HepG2 (cell line): ENCODE data around the gene OST4. TPM values are rescaled to one million over a fixed set of nuclear protein-coding genes. Genes with fewer than 3 reads are reported as not detected.

Source experiments
- AKAP8 ChIP-seq: sonication (generic); formaldehyde crosslinking; IDR thresholded peaks from 2 replicates; pipeline ENCODE4 v1.5.1; 2020; ENCODE audit warnings: mild to moderate bottlenecking, missing genetic modification reagents
- HNRNPL ChIP-seq: fragments of 200-400 bp; formaldehyde crosslinking; IDR thresholded peaks from 2 replicates; pipeline ENCODE4 v1.6.1; 2017; ENCODE audit warnings: mild to moderate bottlenecking, low read depth, low read length
- HOXA3 ChIP-seq: sonication (generic); formaldehyde crosslinking; IDR thresholded peaks from 2 replicates; pipeline ENCODE4 v1.5.0; 2020; ENCODE audit warnings: missing genetic modification reagents
- MED13 ChIP-seq: sonication (generic); formaldehyde crosslinking; IDR thresholded peaks from 2 replicates; pipeline ENCODE4 v1.5.0; 2020; ENCODE audit warnings: missing genetic modification reagents
- NFIC ChIP-seq: IDR thresholded peaks from 2 replicates; pipeline ENCODE4 v1.6.1; 2012; ENCODE audit warnings: mild to moderate bottlenecking, low read length, inconsistent platforms
- POGZ ChIP-seq: sonication (generic); formaldehyde crosslinking; IDR thresholded peaks from 2 replicates; pipeline ENCODE4 v1.4.0; 2020; ENCODE audit warnings: mild to moderate bottlenecking, missing genetic modification reagents
- RFXANK ChIP-seq: IDR thresholded peaks from 2 replicates; pipeline ENCODE4 v1.6.1; 2016
- SP1 ChIP-seq, 2 experiments: fragments of 450-650 bp in 1 of 2; sonication (generic) in 1 of 2; formaldehyde crosslinking in 1 of 2; IDR thresholded peaks; 2 replicates each; pipeline versions ENCODE4 v1.4.0 to v1.6.1; 2016 to 2020; ENCODE audit warnings: missing genetic modification reagents in 1 of 2
- SP5 ChIP-seq: IDR thresholded peaks from 2 replicates; pipeline ENCODE4 v1.6.1; 2016; ENCODE audit warnings: low read depth, borderline replicate concordance
- TRIM24 ChIP-seq: sonication (generic); formaldehyde crosslinking; IDR thresholded peaks from 2 replicates; pipeline ENCODE4 v1.8.0; 2022; ENCODE audit warnings: mild to moderate bottlenecking, missing genetic modification reagents
- ZBTB20 ChIP-seq: sonication (generic); formaldehyde crosslinking; IDR thresholded peaks from 2 replicates; pipeline ENCODE4 v1.8.1; 2023; ENCODE audit warnings: missing genetic modification reagents, low read depth, mild to moderate bottlenecking, borderline replicate concordance
- ZNF747 ChIP-seq: sonication (generic); formaldehyde crosslinking; IDR thresholded peaks from 2 replicates; pipeline ENCODE4 v1.8.1; 2023; ENCODE audit warnings: missing genetic modification reagents, mild to moderate bottlenecking, borderline replicate concordance
- ZSCAN20 ChIP-seq: sonication (generic); formaldehyde crosslinking; IDR thresholded peaks from 2 replicates; pipeline ENCODE4 v1.4.0; 2020; ENCODE audit warnings: missing genetic modification reagents, mild to moderate bottlenecking, borderline replicate concordance
- polyA plus RNA-seq, 8 experiments: library from polyadenylated mRNA; depleted of rRNA in 3 of 8; stranded (reverse) in 7 of 8; unstranded in 1 of 8; fragments of >200 nt; fragmentation: Illumina TruSeq in 4 of 8; extraction: Trizol in 4 of 8; gene quantifications; 2 replicates each; pipeline versions ENCODE4 v1.2.1 to v1.2.3, GENCODE V29; 2011 to 2016; ENCODE audit warnings: low read depth in 4 of 8, missing spikeins in 1 of 8, mixed read lengths in 1 of 8; ENCODE audit not compliant: insufficient read depth in 1 of 8
- total RNA-seq, 5 experiments: library from RNA; depleted of rRNA; stranded (reverse); fragments of >200 nt; fragmentation: Illumina TruSeq; extraction: Trizol; gene quantifications; 2 replicates each; pipeline ENCODE4 v1.2.3, GENCODE V29; 2016; ENCODE audit warnings: low read depth in 1 of 5
- TF ChIP-seq, protein P1 (sequence below): sonication (generic); formaldehyde crosslinking; IDR thresholded peaks from 2 replicates; pipeline ENCODE4 v1.5.0; 2020; ENCODE audit warnings: mild to moderate bottlenecking, missing genetic modification reagents, borderline replicate concordance
- TF ChIP-seq, protein P2 (sequence below): IDR thresholded peaks from 2 replicates; pipeline ENCODE4 v1.6.1; 2016; ENCODE audit warnings: low read depth
- TF ChIP-seq, protein P3 (sequence below), 2 experiments: sonication (generic) in 1 of 2; formaldehyde crosslinking in 1 of 2; IDR thresholded peaks; 2 replicates each; pipeline versions ENCODE4 v1.6.1 to v1.9.0; 2014 to 2022; ENCODE audit warnings: antibody characterized with exemption in 1 of 2, borderline replicate concordance in 1 of 2, inconsistent platforms in 1 of 2, low read depth in 1 of 2, missing genetic modification reagents in 1 of 2

Gene OST4
- total and polyA plus RNA-seq, 2 of the 13 experiments (the other 11 are each of a cell fraction or from before 2014, with no cell fraction given): 498 to 584 TPM

DNA sequence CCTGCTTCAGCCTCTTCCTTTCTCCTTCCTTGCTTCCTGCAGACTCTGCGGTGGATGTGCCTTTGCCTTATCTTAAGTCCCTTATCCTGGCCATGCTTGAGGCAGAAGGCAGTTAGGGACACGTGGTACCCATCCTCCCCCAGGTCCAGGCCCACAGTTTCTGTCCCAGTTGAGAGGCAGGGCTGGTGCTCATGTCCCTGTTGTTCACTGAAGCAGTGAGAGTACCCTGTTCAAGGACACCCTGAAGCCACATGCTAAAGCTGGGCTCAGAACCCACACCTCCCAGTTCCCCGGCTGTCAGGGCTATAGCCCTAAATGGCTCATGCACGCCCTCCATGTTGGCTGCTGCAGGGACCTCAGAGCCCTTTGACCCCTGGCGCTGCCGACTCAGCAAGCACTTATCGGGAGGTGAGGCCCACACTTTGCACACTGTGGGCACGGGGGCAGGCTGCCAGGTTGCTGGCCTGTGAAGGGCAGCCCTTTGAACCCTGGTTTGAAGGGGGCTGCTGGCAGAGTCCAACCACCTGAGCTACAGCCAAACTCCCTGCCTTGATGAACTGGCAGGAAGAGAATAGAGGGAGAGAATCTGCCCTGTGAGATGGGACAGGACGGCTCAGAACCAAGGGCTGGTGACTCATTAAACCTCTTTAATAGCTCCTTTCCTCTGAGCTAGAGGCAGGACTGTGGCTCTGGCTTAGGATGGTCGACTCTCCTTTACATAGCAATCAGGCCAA, 21.4 kb upstream of the OST4 start (continued):
- TF ChIP-seq, protein P1, sequence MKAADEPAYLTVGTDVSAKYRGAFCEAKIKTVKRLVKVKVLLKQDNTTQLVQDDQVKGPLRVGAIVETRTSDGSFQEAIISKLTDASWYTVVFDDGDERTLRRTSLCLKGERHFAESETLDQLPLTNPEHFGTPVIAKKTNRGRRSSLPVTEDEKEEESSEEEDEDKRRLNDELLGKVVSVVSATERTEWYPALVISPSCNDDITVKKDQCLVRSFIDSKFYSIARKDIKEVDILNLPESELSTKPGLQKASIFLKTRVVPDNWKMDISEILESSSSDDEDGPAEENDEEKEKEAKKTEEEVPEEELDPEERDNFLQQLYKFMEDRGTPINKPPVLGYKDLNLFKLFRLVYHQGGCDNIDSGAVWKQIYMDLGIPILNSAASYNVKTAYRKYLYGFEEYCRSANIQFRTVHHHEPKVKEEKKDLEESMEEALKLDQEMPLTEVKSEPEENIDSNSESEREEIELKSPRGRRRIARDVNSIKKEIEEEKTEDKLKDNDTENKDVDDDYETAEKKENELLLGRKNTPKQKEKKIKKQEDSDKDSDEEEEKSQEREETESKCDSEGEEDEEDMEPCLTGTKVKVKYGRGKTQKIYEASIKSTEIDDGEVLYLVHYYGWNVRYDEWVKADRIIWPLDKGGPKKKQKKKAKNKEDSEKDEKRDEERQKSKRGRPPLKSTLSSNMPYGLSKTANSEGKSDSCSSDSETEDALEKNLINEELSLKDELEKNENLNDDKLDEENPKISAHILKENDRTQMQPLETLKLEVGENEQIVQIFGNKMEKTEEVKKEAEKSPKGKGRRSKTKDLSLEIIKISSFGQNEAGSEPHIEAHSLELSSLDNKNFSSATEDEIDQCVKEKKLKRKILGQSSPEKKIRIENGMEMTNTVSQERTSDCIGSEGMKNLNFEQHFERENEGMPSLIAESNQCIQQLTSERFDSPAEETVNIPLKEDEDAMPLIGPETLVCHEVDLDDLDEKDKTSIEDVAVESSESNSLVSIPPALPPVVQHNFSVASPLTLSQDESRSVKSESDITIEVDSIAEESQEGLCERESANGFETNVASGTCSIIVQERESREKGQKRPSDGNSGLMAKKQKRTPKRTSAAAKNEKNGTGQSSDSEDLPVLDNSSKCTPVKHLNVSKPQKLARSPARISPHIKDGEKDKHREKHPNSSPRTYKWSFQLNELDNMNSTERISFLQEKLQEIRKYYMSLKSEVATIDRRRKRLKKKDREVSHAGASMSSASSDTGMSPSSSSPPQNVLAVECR: peak; percentile 57; the same call in 1 of the 2 replicates
- 0 out of 2 replicates have a peak, but pooled peaks have one; percentile 69 for TF ChIP-seq AKAP8 (CRISPR knock-in tag)
- no peak for TF ChIP-seq TRIM24 (CRISPR knock-in tag)
- TF ChIP-seq, protein P2, sequence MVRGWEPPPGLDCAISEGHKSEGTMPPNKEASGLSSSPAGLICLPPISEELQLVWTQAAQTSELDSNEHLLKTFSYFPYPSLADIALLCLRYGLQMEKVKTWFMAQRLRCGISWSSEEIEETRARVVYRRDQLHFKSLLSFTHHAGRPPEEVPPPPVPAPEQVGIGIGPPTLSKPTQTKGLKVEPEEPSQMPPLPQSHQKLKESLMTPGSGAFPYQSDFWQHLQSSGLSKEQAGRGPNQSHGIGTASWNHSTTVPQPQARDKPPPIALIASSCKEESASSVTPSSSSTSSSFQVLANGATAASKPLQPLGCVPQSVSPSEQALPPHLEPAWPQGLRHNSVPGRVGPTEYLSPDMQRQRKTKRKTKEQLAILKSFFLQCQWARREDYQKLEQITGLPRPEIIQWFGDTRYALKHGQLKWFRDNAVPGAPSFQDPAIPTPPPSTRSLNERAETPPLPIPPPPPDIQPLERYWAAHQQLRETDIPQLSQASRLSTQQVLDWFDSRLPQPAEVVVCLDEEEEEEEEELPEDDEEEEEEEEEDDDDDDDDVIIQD (CRISPR knock-in tag): peak; percentile 69; the same call in 1 of the 2 replicates
- TF ChIP-seq ZBTB20 (CRISPR knock-in tag): peak; percentile 76
- no peak for TF ChIP-seq SP1 (IDR thresholded peaks at IDR 0.05)
- no peak; the same call in 1 of the 2 replicates for TF ChIP-seq SP1 (CRISPR knock-in tag; IDR thresholded peaks at IDR 0.05)
- peak; percentile 71; the same call in 1 of the 2 replicates for TF ChIP-seq POGZ (CRISPR knock-in tag)
- TF ChIP-seq RFXANK (CRISPR knock-in tag): 0 out of 2 replicates have a peak, but pooled peaks have one; percentile 61
- peak; percentile 98 for TF ChIP-seq HOXA3
- TF ChIP-seq, protein P3, sequence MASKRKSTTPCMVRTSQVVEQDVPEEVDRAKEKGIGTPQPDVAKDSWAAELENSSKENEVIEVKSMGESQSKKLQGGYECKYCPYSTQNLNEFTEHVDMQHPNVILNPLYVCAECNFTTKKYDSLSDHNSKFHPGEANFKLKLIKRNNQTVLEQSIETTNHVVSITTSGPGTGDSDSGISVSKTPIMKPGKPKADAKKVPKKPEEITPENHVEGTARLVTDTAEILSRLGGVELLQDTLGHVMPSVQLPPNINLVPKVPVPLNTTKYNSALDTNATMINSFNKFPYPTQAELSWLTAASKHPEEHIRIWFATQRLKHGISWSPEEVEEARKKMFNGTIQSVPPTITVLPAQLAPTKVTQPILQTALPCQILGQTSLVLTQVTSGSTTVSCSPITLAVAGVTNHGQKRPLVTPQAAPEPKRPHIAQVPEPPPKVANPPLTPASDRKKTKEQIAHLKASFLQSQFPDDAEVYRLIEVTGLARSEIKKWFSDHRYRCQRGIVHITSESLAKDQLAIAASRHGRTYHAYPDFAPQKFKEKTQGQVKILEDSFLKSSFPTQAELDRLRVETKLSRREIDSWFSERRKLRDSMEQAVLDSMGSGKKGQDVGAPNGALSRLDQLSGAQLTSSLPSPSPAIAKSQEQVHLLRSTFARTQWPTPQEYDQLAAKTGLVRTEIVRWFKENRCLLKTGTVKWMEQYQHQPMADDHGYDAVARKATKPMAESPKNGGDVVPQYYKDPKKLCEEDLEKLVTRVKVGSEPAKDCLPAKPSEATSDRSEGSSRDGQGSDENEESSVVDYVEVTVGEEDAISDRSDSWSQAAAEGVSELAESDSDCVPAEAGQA (IDR thresholded peaks at IDR 0.05; ENCODE audit: low read depth): peak; percentile 61
- TF ChIP-seq, protein P3 (CRISPR knock-in tag; IDR thresholded peaks at IDR 0.05; ENCODE audit: borderline replicate concordance): no peak
- peak; percentile 100 for TF ChIP-seq HNRNPL
- TF ChIP-seq ZSCAN20 (CRISPR knock-in tag): no peak
- TF ChIP-seq SP5: peak; percentile 23; the same call in 1 of the 2 replicates
- peak; percentile 61; the same call in 1 of the 2 replicates for TF ChIP-seq MED13 (CRISPR knock-in tag)
- TF ChIP-seq ZNF747: 0 out of 2 replicates have a peak, but pooled peaks have one; percentile 86
- peak; percentile 62; the same call in 1 of the 2 replicates for TF ChIP-seq NFIC
